ENCODE results near the gene KLHL26.

KLHL26 gene

GRCh38 chr19:18646535-18647370 lies 9.9 kb downstream of the KLHL26 start:
- no peak overlapping the region for H3K4me3 ChIP-seq (ENCODE audit: low read depth, low read length)
- TF ChIP-seq CTCF (IDR thresholded peaks at IDR 0.05; ENCODE audit: borderline replicate concordance, insufficient read depth, low read depth, low read length), result no peak

GRCh38 chr19:18647371-18647767 lies 10.5 kb downstream of the KLHL26 start:
- TF ChIP-seq CTCF (IDR thresholded peaks at IDR 0.05; ENCODE audit: borderline replicate concordance, insufficient read depth, low read depth, low read length), result no peak
- H3K4me3 ChIP-seq (ENCODE audit: low read depth, low read length), result no peak overlapping the region

GRCh38 chr19:18647807-18648206 lies 11.0 kb downstream of the KLHL26 start:
- H3K4me3 ChIP-seq (ENCODE audit: low read depth, low read length), result no peak overlapping the region

GRCh38 chr19:18648973-18649315 lies 12.1 kb downstream of the KLHL26 start:
- H3K4me3 ChIP-seq (ENCODE audit: low read depth, low read length), result no peak overlapping the region
- TF ChIP-seq CTCF (IDR thresholded peaks at IDR 0.05; ENCODE audit: borderline replicate concordance, insufficient read depth, low read depth, low read length), result no peak

More at GRCh38 chr19:18647807-18648206, 11.0 kb downstream of the KLHL26 start:
- TF ChIP-seq CTCF (IDR thresholded peaks at IDR 0.05; ENCODE audit: borderline replicate concordance, insufficient read depth, low read depth, low read length), result no peak

GRCh38 chr19:18649371-18650020 lies 12.7 kb downstream of the KLHL26 start:
- H3K4me3 ChIP-seq (ENCODE audit: low read depth, low read length), result no peak overlapping the region

GRCh38 chr19:18650021-18650390 lies 13.2 kb downstream of the KLHL26 start:
- no peak overlapping the region for H3K4me3 ChIP-seq (ENCODE audit: low read depth, low read length)
- TF ChIP-seq CTCF (IDR thresholded peaks at IDR 0.05; ENCODE audit: borderline replicate concordance, insufficient read depth, low read depth, low read length), result no peak

More at GRCh38 chr19:18649371-18650020, 12.7 kb downstream of the KLHL26 start:
- no peak for TF ChIP-seq CTCF (IDR thresholded peaks at IDR 0.05; ENCODE audit: borderline replicate concordance, insufficient read depth, low read depth, low read length)

All from GM12875 (cell line).